PFSK-1 (cell line): Measurements from ENCODE around the gene LRRC74B. TPM values are rescaled to one million over a fixed set of nuclear protein-coding genes. Genes with fewer than 3 reads are reported as not detected.

Experiments
- FOXP2 ChIP-seq: optimal IDR thresholded peaks from 2 replicates; pipeline ENCODE3; 2011; ENCODE audit warnings: borderline replicate concordance, control low read depth, inconsistent platforms; ENCODE audit not compliant: insufficient read depth; ENCODE audit errors: extremely low read length, extremely low read depth
- POLR2AphosphoS5 ChIP-seq: IDR thresholded peaks from 2 replicates; pipeline ENCODE4 v1.6.1; 2012; ENCODE audit warnings: low read depth, mild to moderate bottlenecking, control low read depth, low read length, moderate library complexity
- REST ChIP-seq, 2 experiments: IDR thresholded peaks; 2 replicates each; pipeline versions ENCODE4 v1.6.1 to v1.8.0; 2011 to 2012; ENCODE audit warnings: low read depth in 2 of 2, low read length in 2 of 2, control low read depth in 1 of 2, inconsistent platforms in 1 of 2, mild to moderate bottlenecking in 1 of 2, moderate library complexity in 1 of 2; ENCODE audit not compliant: insufficient read depth in 1 of 2
- SIN3A ChIP-seq: IDR thresholded peaks from 2 replicates; pipeline ENCODE4 v1.6.1; 2012; ENCODE audit warnings: mild to moderate bottlenecking, low read length, moderate library complexity, borderline replicate concordance; ENCODE audit not compliant: insufficient read depth
- TAF1 ChIP-seq: IDR thresholded peaks from 2 replicates; pipeline ENCODE4 v1.6.1; 2012; ENCODE audit warnings: low read length, control low read depth, borderline replicate concordance; ENCODE audit not compliant: insufficient read depth
- polyA plus RNA-seq: library from polyadenylated mRNA; unstranded; fragments of >200 nt; gene quantifications from one replicate; pipeline ENCODE4 v1.2.1, GENCODE V29; 2012; ENCODE audit warnings: low read depth, missing spikeins; ENCODE audit not compliant: insufficient read length

LRRC74B gene, protein sequence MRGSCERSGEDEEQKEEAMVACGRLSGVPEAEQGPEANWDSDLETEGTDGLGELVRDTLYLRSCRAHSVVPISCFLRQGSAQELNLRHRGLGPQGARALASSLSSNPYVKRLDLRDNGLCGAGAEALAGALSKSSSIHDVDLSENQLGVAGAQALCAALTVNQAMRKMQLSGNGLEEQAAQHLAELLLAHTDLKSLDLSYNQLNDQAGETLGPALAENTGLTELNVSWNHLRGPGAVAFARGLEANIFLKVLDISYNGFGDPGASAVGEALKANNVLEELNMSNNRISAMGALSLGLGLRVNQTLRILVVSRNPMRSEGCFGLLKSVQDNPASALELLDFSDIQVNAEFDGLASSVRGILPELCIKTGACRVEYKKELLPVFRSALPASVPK
- polyA plus RNA-seq: not detected

GRCh38 chr22:21045585-21046294 lies at the start of gene LRRC74B:
LRRC74B (plus strand) TSS chr22:21045946; CDS start chr22:21045987, 41 bp downstream.
- peak; percentile 37 for TF ChIP-seq FOXP2
- no peak for TF ChIP-seq POLR2AphosphoS5
- peak; percentile 31; the same call in 1 of the 2 replicates for TF ChIP-seq SIN3A

DNA sequence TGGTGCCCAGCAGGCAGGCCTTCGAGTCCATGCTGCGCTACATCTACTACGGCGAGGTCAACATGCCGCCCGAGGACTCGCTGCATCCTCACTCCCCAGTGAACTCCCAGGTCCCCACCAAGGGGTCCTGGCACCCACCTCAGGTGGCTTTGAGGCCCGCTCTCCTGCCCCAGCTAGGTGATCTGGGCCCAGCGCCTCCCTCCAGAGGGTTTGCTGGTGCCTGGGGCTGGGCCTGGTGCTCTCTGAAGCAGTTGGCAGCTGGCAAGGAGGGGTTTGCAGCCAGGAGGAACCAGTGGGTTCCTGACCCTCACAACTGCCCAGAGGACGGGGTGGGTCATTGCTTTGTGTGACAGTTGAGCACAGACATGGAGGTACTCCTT lies 49.7 kb upstream of the LRRC74B start:
- TF ChIP-seq SIN3A (no peak), REST (IDR thresholded peaks at IDR 0.05; ENCODE audit: insufficient read depth in 1 of 2, low read depth in 2 of 2, low read length in 2 of 2) (no peak), TAF1 (no peak), POLR2AphosphoS5 (no peak), FOXP2 (no peak)

GRCh38 chr22:20996598-20997535 lies 48.9 kb upstream of the LRRC74B start:
- TF ChIP-seq TAF1: no peak
- no peak for TF ChIP-seq POLR2AphosphoS5
- no peak for TF ChIP-seq SIN3A
- no peak for TF ChIP-seq FOXP2
- TF ChIP-seq REST (IDR thresholded peaks at IDR 0.05; ENCODE audit: insufficient read depth in 1 of 2, low read depth in 2 of 2, low read length in 2 of 2): no peak

DNA sequence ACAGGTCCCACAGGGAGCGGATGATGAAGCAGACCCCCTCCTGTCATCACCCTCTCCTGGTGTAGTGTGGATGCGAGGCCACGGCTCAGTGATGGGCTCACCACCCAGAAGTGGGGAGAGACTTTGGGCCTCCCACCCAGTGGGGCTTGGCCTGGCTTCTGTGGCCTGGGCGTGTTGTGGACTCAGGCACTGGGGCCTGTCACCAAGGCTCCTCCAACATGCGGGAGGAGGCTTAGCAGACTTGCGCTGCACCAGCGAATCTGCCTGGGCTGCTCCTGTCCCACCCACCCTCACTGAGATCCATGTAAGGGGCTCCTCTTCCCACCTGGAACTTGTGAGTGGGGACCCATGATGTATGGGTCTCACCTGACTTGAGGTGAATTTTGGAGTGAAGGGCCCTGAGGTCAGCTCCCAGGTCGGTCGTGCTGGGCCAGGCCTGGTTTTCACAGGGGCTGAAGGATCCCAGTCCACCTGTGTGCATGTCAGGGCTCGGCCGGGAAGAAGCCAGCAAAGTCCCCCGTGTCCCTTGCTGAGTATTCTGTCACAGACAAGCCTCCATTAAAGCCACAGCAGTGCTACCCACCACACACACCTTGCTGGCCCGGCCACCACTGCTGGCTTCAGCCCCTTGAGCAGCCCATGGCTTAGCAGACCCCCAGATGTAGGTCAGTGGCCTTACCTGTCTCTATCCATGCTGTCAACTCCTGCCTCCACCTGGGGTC lies 48.0 kb upstream of the LRRC74B start:
- TF ChIP-seq POLR2AphosphoS5 (no peak), REST (IDR thresholded peaks at IDR 0.05; ENCODE audit: insufficient read depth in 1 of 2, low read depth in 2 of 2, low read length in 2 of 2) (no peak), TAF1 (no peak), SIN3A (no peak), FOXP2 (no peak)
